ENCODE measurements around the gene MLPH. TPM values are rescaled to one million over a fixed set of nuclear protein-coding genes. Genes with fewer than 3 reads are reported as not detected.

MLPH gene
- total and polyA plus RNA-seq, 2 of the 13 experiments (the other 11 are each of a cell fraction or from before 2014, with no cell fraction given) = 0.12 TPM; not detected in 1

- TF ChIP-seq, protein P1, sequence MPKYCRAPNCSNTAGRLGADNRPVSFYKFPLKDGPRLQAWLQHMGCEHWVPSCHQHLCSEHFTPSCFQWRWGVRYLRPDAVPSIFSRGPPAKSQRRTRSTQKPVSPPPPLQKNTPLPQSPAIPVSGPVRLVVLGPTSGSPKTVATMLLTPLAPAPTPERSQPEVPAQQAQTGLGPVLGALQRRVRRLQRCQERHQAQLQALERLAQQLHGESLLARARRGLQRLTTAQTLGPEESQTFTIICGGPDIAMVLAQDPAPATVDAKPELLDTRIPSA (CRISPR knock-in tag; IDR thresholded peaks at IDR 0.05; ENCODE audit: borderline replicate concordance) = no peak
- TF ChIP-seq, protein P2, sequence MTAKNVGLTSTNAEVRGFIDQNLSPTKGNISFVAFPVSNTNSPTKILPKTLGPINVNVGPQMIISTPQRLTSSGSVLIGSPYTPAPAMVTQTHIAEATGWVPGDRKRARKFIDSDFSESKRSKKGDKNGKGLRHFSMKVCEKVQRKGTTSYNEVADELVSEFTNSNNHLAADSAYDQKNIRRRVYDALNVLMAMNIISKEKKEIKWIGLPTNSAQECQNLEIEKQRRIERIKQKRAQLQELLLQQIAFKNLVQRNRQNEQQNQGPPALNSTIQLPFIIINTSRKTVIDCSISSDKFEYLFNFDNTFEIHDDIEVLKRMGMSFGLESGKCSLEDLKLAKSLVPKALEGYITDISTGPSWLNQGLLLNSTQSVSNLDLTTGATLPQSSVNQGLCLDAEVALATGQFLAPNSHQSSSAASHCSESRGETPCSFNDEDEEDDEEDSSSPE (CRISPR knock-in tag; IDR thresholded peaks at IDR 0.05) = peak; percentile 73
- TF ChIP-seq, protein P3, sequence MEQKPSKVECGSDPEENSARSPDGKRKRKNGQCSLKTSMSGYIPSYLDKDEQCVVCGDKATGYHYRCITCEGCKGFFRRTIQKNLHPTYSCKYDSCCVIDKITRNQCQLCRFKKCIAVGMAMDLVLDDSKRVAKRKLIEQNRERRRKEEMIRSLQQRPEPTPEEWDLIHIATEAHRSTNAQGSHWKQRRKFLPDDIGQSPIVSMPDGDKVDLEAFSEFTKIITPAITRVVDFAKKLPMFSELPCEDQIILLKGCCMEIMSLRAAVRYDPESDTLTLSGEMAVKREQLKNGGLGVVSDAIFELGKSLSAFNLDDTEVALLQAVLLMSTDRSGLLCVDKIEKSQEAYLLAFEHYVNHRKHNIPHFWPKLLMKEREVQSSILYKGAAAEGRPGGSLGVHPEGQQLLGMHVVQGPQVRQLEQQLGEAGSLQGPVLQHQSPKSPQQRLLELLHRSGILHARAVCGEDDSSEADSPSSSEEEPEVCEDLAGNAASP (CRISPR knock-in tag; IDR thresholded peaks at IDR 0.05; ENCODE audit: borderline replicate concordance) = 0 out of 2 replicates have a peak, but pooled peaks have one; percentile 54
- TF ChIP-seq ZNF160 (CRISPR knock-in tag; IDR thresholded peaks at IDR 0.05) (peak; percentile 60; the same call in 1 of the 2 replicates), SKI (IDR thresholded peaks at IDR 0.05; ENCODE audit: partially characterized antibody) (peak; percentile 12), E2F1 (CRISPR knock-in tag; IDR thresholded peaks at IDR 0.05) (peak; percentile 63; the same call in 1 of the 2 replicates), XRCC5 (optimal IDR thresholded peaks at IDR 0.05; ENCODE audit: low read length) (peak; percentile 80), FOXP1 (IDR thresholded peaks at IDR 0.05) (no peak), FOXP1 (CRISPR knock-in tag; IDR thresholded peaks at IDR 0.05) (no peak), KMT2B (CRISPR knock-in tag; IDR thresholded peaks at IDR 0.05) (no peak), ZFY (CRISPR knock-in tag; IDR thresholded peaks at IDR 0.05) (peak; percentile 94), CBFB (CRISPR knock-in tag; IDR thresholded peaks at IDR 0.05) (0 out of 2 replicates have a peak, but pooled peaks have one; percentile 44), HNF4A (CRISPR knock-in tag; IDR thresholded peaks at IDR 0.05) (peak; percentile 35), NFIB (CRISPR knock-in tag; IDR thresholded peaks at IDR 0.05; ENCODE audit: borderline replicate concordance) (no peak), CREB3 (CRISPR knock-in tag; IDR thresholded peaks at IDR 0.05) (0 out of 2 replicates have a peak, but pooled peaks have one; percentile 46), SOX13 (IDR thresholded peaks at IDR 0.05) (0 out of 2 replicates have a peak, but pooled peaks have one; percentile 2), SOX13 (CRISPR knock-in tag; conservative IDR thresholded peaks at IDR 0.05 in 1 of 2, IDR thresholded peaks at IDR 0.05 in 1 of 2) (peak in 1 of 2 experiments; percentile 37; a peak in 1 of 4 replicates)
- TF ChIP-seq, protein P4, sequence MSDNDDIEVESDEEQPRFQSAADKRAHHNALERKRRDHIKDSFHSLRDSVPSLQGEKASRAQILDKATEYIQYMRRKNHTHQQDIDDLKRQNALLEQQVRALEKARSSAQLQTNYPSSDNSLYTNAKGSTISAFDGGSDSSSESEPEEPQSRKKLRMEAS (IDR thresholded peaks at IDR 0.05) = peak; percentile 60; the same call in 1 of the 2 replicates
- TF ChIP-seq, protein P5, sequence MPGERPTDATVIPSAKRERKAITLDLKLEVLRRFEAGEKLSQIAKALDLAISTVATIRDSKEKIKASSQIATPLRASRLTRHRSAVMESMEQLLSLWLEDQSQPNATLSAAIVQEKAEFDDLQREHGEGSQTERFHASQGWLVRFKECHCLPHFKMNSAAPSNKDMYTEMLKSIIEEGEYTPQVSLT (CRISPR knock-in tag; IDR thresholded peaks at IDR 0.05; ENCODE audit: borderline replicate concordance, low read depth) = 0 out of 2 replicates have a peak, but pooled peaks have one; percentile 37
- TF ChIP-seq, protein P6, sequence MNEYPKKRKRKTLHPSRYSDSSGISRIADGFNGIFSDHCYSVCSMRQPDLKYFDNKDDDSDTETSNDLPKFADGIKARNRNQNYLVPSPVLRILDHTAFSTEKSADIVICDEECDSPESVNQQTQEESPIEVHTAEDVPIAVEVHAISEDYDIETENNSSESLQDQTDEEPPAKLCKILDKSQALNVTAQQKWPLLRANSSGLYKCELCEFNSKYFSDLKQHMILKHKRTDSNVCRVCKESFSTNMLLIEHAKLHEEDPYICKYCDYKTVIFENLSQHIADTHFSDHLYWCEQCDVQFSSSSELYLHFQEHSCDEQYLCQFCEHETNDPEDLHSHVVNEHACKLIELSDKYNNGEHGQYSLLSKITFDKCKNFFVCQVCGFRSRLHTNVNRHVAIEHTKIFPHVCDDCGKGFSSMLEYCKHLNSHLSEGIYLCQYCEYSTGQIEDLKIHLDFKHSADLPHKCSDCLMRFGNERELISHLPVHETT (CRISPR knock-in tag; conservative IDR thresholded peaks at IDR 0.05) = 0 out of 2 replicates have a peak, but pooled peaks have one; percentile 57
Observed at GRCh38 chr2:237474931-237475703, 11.9 kb upstream of the MLPH start (continued).
